ENCODE results near the gene NECAB2. TPM values are rescaled to one million over a fixed set of nuclear protein-coding genes. Genes with fewer than 3 reads are reported as not detected.

NECAB2 gene
- total RNA-seq, 4 donors from 2014 or later: 1.1 TPM; not detected in 3

GRCh38 chr16:84014570-84015327 is 46.7 kb downstream of the NECAB2 start:
- Histone ChIP-seq H3K9me3 (no peaks in the 10 kb centered on the region), H3K27ac (no peak overlapping the region), H3K4me3 (no peak overlapping the region), H3K27me3 (peaks cover 17% of the 10 kb centered on the region), H3K36me3 (no peaks in the 10 kb centered on the region), H3K4me1 (no peaks in the 10 kb centered on the region)
- no peak for ATAC-seq
- WGBS, 2 donors (ENCODE audit: low coverage in 1 of 2): 61 to 65% methylated on average over 4 to 9 of the region's 14 CpGs
- TF ChIP-seq CTCF (IDR thresholded peaks at IDR 0.05): no peak
- TF ChIP-seq POLR2AphosphoS5 (IDR thresholded peaks at IDR 0.05): no peak
- no peak for TF ChIP-seq POLR2A (IDR thresholded peaks at IDR 0.05)
- TF ChIP-seq EP300 (IDR thresholded peaks at IDR 0.05): no peak

GRCh38 chr16:84015399-84015798 is 47.4 kb downstream of the NECAB2 start:
- ATAC-seq: no peak
- Histone ChIP-seq H3K9me3 (no peaks in the 10 kb centered on the region), H3K27me3 (peaks cover 13% of the 10 kb centered on the region), H3K4me1 (no peaks in the 10 kb centered on the region), H3K4me3 (no peak overlapping the region), H3K27ac (no peak overlapping the region), H3K36me3 (no peaks in the 10 kb centered on the region)
- WGBS, 2 donors (ENCODE audit: low coverage in 1 of 2): 75 to 77% methylated on average over 5 to 12 of the region's 12 CpGs
- TF ChIP-seq POLR2A (IDR thresholded peaks at IDR 0.05) (no peak), POLR2AphosphoS5 (IDR thresholded peaks at IDR 0.05) (no peak), CTCF (IDR thresholded peaks at IDR 0.05) (no peak), EP300 (IDR thresholded peaks at IDR 0.05) (no peak)

GRCh38 chr16:84016477-84016876 is 48.4 kb downstream of the NECAB2 start:
- 87 to 100% methylated on average over 1 to 11 of the region's 12 CpGs for WGBS, 2 donors (ENCODE audit: low coverage in 1 of 2)
- H3K4me1 ChIP-seq: no peaks in the 10 kb centered on the region
- no peaks in the 10 kb centered on the region for H3K36me3 ChIP-seq
- ATAC-seq: no peak
- no peak overlapping the region for H3K27ac ChIP-seq
- H3K27me3 ChIP-seq: peaks cover 13% of the 10 kb centered on the region
- no peak for TF ChIP-seq CTCF (IDR thresholded peaks at IDR 0.05)
- TF ChIP-seq POLR2AphosphoS5 (IDR thresholded peaks at IDR 0.05): no peak
- no peak for TF ChIP-seq POLR2A (IDR thresholded peaks at IDR 0.05)
- TF ChIP-seq EP300 (IDR thresholded peaks at IDR 0.05): no peak
- H3K4me3 ChIP-seq: no peak overlapping the region
- H3K9me3 ChIP-seq: peaks cover 0 to 6% (median 0%) of the 10 kb centered on the region in 3 donors

GRCh38 chr16:84018710-84019109 is 50.7 kb downstream of the NECAB2 start:
- TF ChIP-seq POLR2AphosphoS5 (IDR thresholded peaks at IDR 0.05) (no peak), POLR2A (IDR thresholded peaks at IDR 0.05) (no peak), CTCF (IDR thresholded peaks at IDR 0.05) (no peak), EP300 (IDR thresholded peaks at IDR 0.05) (no peak)
- WGBS, 2 donors (ENCODE audit: low coverage in 1 of 2): 80% methylated on average over 4 of the region's 4 CpGs; no CpG with 5 or more reads in 1 of the 2 donors
- Histone ChIP-seq H3K4me3 (no peak overlapping the region), H3K27me3 (peaks cover 13% of the 10 kb centered on the region), H3K36me3 (no peaks in the 10 kb centered on the region), H3K9me3 (peaks cover 0 to 14% (median 0%) of the 10 kb centered on the region in 3 donors), H3K4me1 (no peaks in the 10 kb centered on the region), H3K27ac (no peak overlapping the region)
- ATAC-seq: no peak

GRCh38 chr16:84020353-84020752 is 52.3 kb downstream of the NECAB2 start:
- H3K4me3 ChIP-seq: no peak overlapping the region
- peaks cover under 1% of the 10 kb centered on the region for H3K27me3 ChIP-seq
- ATAC-seq: no peak
- H3K9me3 ChIP-seq: peaks cover 0 to 14% (median 0%) of the 10 kb centered on the region in 3 donors
- H3K27ac ChIP-seq: no peak overlapping the region
- 100% methylated on average over 1 to 3 of the region's 9 CpGs for WGBS, 2 donors (ENCODE audit: low coverage in 1 of 2)
- H3K36me3 ChIP-seq: no peaks in the 10 kb centered on the region
- H3K4me1 ChIP-seq: no peaks in the 10 kb centered on the region
- TF ChIP-seq EP300 (IDR thresholded peaks at IDR 0.05): no peak
- no peak for TF ChIP-seq POLR2A (IDR thresholded peaks at IDR 0.05)
- TF ChIP-seq CTCF (IDR thresholded peaks at IDR 0.05): no peak
- no peak for TF ChIP-seq POLR2AphosphoS5 (IDR thresholded peaks at IDR 0.05)

All from gastroesophageal sphincter (tissue), 4 donors.